Measurements from ENCODE around the gene RNU6-8. TPM values are rescaled to one million over a fixed set of nuclear protein-coding genes. Genes with fewer than 3 reads are reported as not detected.

RNU6-8 gene
- total RNA-seq, 1 donor from 2014 or later = not detected

- no peak for DNase-seq (ENCODE audit: low spot score)
Measured at GRCh38 chr14:32205554-32205953, 2.5 kb upstream of the RNU6-8 start.

- no peak for DNase-seq (ENCODE audit: low spot score)
Measured at GRCh38 chr14:32203928-32204357, 874 bp upstream of the RNU6-8 start.

GRCh38 chr14:32202491-32202997 lies 525 bp downstream of the RNU6-8 start:
- DNase-seq (ENCODE audit: low spot score) = no peak

- DNase-seq (ENCODE audit: low spot score) = no peak
Measured at GRCh38 chr14:32201816-32202490, 1.1 kb downstream of the RNU6-8 start, which contains the start of gene RNU6-7. Gene RNU6-7, plus strand, starts transcription at chr14:32202045.

GRCh38 chr14:32201193-32201815 lies 1.8 kb downstream of the RNU6-8 start:
- DNase-seq (ENCODE audit: low spot score) = peak; percentile 78

GRCh38 chr14:32200368-32201192 lies 2.5 kb downstream of the RNU6-8 start:
- DNase-seq (ENCODE audit: low spot score) = no peak

GRCh38 chr14:32197919-32198318 lies 5.2 kb downstream of the RNU6-8 start:
- DNase-seq (ENCODE audit: low spot score) = no peak

- no peak for DNase-seq (ENCODE audit: low spot score)
Measured at GRCh38 chr14:32195636-32196035, 7.4 kb downstream of the RNU6-8 start.

GRCh38 chr14:32193532-32193931 lies 9.5 kb downstream of the RNU6-8 start:
- no peak for DNase-seq (ENCODE audit: low spot score)

GRCh38 chr14:32192712-32193373 lies 10.2 kb downstream of the RNU6-8 start:
- no peak for DNase-seq (ENCODE audit: low spot score)

- no peak for DNase-seq (ENCODE audit: low spot score)
Measured at GRCh38 chr14:32190673-32191072, 12.4 kb downstream of the RNU6-8 start.

- DNase-seq (ENCODE audit: low spot score) = no peak
Measured at GRCh38 chr14:32189811-32190210, 13.3 kb downstream of the RNU6-8 start.

- no peak for DNase-seq (ENCODE audit: low spot score)
Measured at GRCh38 chr14:32186248-32186647, 16.8 kb downstream of the RNU6-8 start.

- DNase-seq (ENCODE audit: low spot score) = no peak
Measured at GRCh38 chr14:32185097-32185496, 18.0 kb downstream of the RNU6-8 start.

GRCh38 chr14:32183151-32184058 lies 19.7 kb downstream of the RNU6-8 start:
- no peak for DNase-seq (ENCODE audit: low spot score)

GRCh38 chr14:32171469-32171868 lies 31.6 kb downstream of the RNU6-8 start:
- no peak for DNase-seq (ENCODE audit: low spot score)

- DNase-seq (ENCODE audit: low spot score) = no peak
Measured at GRCh38 chr14:32169191-32169590, 33.9 kb downstream of the RNU6-8 start.

- DNase-seq (ENCODE audit: low spot score) = no peak
Measured at GRCh38 chr14:32167907-32168306, 35.2 kb downstream of the RNU6-8 start.

- DNase-seq (ENCODE audit: low spot score) = no peak
Measured at GRCh38 chr14:32166924-32167323, 36.1 kb downstream of the RNU6-8 start.

- no peak for DNase-seq (ENCODE audit: low spot score)
Measured at GRCh38 chr14:32166029-32166428, 37.0 kb downstream of the RNU6-8 start.

Measured in mucosa of gallbladder (tissue), 1 donor.